ENCODE data around the gene SPOCK2. TPM values are rescaled to one million over a fixed set of nuclear protein-coding genes. Genes with fewer than 3 reads are reported as not detected.

Gene SPOCK2
- total and polyA plus RNA-seq, 2 of the 4 experiments (the other 2 are of a cell fraction), result 0.02 TPM; not detected in 1

DNA sequence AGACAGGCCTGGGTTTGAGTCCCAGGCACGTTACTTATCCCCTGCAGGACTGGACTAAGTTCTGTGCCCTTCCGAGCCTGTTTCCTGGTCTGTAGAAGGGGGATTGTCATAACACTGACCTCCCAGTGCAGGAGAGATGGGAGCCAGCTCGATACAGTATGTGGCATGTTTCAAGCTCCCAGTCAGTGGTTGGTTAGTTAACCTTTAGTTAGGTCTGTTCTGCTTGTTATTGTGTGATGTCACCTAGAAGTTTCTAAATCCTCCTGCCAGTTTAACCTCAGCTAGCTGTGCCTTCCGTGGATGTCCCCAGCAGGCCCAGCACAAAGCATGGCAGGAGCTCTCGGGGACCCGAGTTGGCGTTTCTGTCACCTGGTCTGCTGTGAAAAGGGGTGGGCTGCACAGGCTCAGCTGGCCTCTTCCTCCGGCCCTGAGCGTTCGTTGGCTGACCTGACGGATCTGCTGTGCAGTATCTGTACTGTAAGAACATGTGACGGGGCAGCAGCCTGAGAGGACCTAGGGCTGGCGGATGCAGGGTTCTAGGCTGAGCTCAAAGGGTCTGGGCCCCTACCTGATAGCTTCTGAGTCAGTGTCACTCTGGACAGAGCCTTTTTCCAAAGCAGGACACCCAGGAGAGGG is 53.0 kb downstream of the SPOCK2 start:
- no peak overlapping the region for H3K4ac ChIP-seq (ENCODE audit: low read depth, low read length)
- H4K8ac ChIP-seq (ENCODE audit: low read depth in 2 of 2, low read length in 2 of 2), result no peak overlapping the region
- H3K18ac ChIP-seq (ENCODE audit: low read depth, low read length), result no peak overlapping the region
- H3K56ac ChIP-seq (ENCODE audit: extremely low read depth, insufficient read depth, low read length), result no peak overlapping the region
- no peak overlapping the region for H2BK20ac ChIP-seq (ENCODE audit: low read depth, low read length)
- no peak overlapping the region for H2AK9ac ChIP-seq (replicated peaks; ENCODE audit: low read depth, low read length, poor library complexity)
- H3K9me1 ChIP-seq (ENCODE audit: insufficient read depth, low read length), result no peaks in the 10 kb centered on the region
- 82% methylated on average over 6 of the region's 13 CpGs; no CpG with 5 or more reads in 1 of the 2 experiments for WGBS, 2 experiments (ENCODE audit: extremely low coverage in 2 of 2, insufficient read length in 1 of 2)
- TF ChIP-seq, protein P1, sequence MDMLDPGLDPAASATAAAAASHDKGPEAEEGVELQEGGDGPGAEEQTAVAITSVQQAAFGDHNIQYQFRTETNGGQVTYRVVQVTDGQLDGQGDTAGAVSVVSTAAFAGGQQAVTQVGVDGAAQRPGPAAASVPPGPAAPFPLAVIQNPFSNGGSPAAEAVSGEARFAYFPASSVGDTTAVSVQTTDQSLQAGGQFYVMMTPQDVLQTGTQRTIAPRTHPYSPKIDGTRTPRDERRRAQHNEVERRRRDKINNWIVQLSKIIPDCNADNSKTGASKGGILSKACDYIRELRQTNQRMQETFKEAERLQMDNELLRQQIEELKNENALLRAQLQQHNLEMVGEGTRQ (IDR thresholded peaks at IDR 0.05; ENCODE audit: low read depth, low read length), result no peak
- TF ChIP-seq MAZ (IDR thresholded peaks at IDR 0.05; ENCODE audit: borderline replicate concordance, low read depth, low read length) (no peak), RFX5 (IDR thresholded peaks at IDR 0.05; ENCODE audit: low read depth, low read length) (no peak), SMC3 (IDR thresholded peaks at IDR 0.05; ENCODE audit: low read depth, low read length) (no peak), BHLHE40 (IDR thresholded peaks at IDR 0.05; ENCODE audit: low read depth, low read length) (no peak), RAD21 (IDR thresholded peaks at IDR 0.05; ENCODE audit: low read length) (no peak), CEBPB (IDR thresholded peaks at IDR 0.05; ENCODE audit: low read depth, low read length) (no peak), FOS (IDR thresholded peaks at IDR 0.05; ENCODE audit: low read depth, low read length) (no peak), CHD1 (IDR thresholded peaks at IDR 0.05; ENCODE audit: low read depth, low read length) (no peak), MAFK (IDR thresholded peaks at IDR 0.05; ENCODE audit: low read depth, low read length) (no peak), MXI1 (IDR thresholded peaks at IDR 0.05; ENCODE audit: borderline replicate concordance, low read depth, low read length) (no peak), POLR2A (IDR thresholded peaks at IDR 0.05; ENCODE audit: low read depth, low read length) (no peak), NFE2L2 (IDR thresholded peaks at IDR 0.05; ENCODE audit: low read depth, low read length) (no peak), RCOR1 (IDR thresholded peaks at IDR 0.05; ENCODE audit: insufficient replicate concordance, low read length) (no peak)
- TF ChIP-seq, protein P2, sequence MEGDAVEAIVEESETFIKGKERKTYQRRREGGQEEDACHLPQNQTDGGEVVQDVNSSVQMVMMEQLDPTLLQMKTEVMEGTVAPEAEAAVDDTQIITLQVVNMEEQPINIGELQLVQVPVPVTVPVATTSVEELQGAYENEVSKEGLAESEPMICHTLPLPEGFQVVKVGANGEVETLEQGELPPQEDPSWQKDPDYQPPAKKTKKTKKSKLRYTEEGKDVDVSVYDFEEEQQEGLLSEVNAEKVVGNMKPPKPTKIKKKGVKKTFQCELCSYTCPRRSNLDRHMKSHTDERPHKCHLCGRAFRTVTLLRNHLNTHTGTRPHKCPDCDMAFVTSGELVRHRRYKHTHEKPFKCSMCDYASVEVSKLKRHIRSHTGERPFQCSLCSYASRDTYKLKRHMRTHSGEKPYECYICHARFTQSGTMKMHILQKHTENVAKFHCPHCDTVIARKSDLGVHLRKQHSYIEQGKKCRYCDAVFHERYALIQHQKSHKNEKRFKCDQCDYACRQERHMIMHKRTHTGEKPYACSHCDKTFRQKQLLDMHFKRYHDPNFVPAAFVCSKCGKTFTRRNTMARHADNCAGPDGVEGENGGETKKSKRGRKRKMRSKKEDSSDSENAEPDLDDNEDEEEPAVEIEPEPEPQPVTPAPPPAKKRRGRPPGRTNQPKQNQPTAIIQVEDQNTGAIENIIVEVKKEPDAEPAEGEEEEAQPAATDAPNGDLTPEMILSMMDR (conservative IDR thresholded peaks at IDR 0.05; ENCODE audit: low read depth, low read length), result no peak
- TF ChIP-seq, protein P3, sequence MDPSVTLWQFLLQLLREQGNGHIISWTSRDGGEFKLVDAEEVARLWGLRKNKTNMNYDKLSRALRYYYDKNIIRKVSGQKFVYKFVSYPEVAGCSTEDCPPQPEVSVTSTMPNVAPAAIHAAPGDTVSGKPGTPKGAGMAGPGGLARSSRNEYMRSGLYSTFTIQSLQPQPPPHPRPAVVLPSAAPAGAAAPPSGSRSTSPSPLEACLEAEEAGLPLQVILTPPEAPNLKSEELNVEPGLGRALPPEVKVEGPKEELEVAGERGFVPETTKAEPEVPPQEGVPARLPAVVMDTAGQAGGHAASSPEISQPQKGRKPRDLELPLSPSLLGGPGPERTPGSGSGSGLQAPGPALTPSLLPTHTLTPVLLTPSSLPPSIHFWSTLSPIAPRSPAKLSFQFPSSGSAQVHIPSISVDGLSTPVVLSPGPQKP (IDR thresholded peaks at IDR 0.05; ENCODE audit: borderline replicate concordance, low read depth, low read length), result no peak
- ChIA-PET CTCF (interaction anchor here (0.7 kb wide), 1 partner anchor 10 kb away, joined by 3 read pairs; no protein-coding TSS in a partner anchor), POLR2A (ENCODE audit: unreplicated experiment) (no interaction called here)
- H4K20me1 ChIP-seq (ENCODE audit: insufficient read depth, low read length), result no peaks in the 10 kb centered on the region
- no peak overlapping the region for H4K91ac ChIP-seq (ENCODE audit: insufficient read depth, low read depth, low read length)
- H3K4me3 ChIP-seq (ENCODE audit: insufficient read depth, low read depth, low read length), result no peak overlapping the region
- peaks cover 27% of the 10 kb centered on the region for H3K27me3 ChIP-seq (ENCODE audit: control insufficient read depth, insufficient read depth, low read length)
- H3K27ac ChIP-seq (ENCODE audit: insufficient read depth, low read length), result no peak overlapping the region
- H3K14ac ChIP-seq (replicated peaks; ENCODE audit: low read depth, low read length), result no peak overlapping the region
- H3K79me1 ChIP-seq (ENCODE audit: low read depth in 1 of 2, low read length in 2 of 2), result no peaks in the 10 kb centered on the region
- H4K5ac ChIP-seq (ENCODE audit: low read depth, low read length), result no peak overlapping the region
- dilution Hi-C loops (cut with HindIII; ENCODE audit: low sequenced_read_pairs, unreplicated experiment), result no loop called here
- H3K23ac ChIP-seq (ENCODE audit: low read depth, low read length), result no peak overlapping the region
- H2BK15ac ChIP-seq (ENCODE audit: low read depth, low read length), result no peak overlapping the region
- no peaks in the 10 kb centered on the region for H3K36me3 ChIP-seq (ENCODE audit: control insufficient read depth, insufficient read depth, low read length)
- H2AK5ac ChIP-seq (ENCODE audit: low read depth, low read length), result no peak overlapping the region
- no peak overlapping the region for H2AFZ ChIP-seq (replicated peaks; ENCODE audit: low read length, poor library complexity)
- no TSS peak for BruUV-seq (replicated peaks)
- in situ Hi-C loops (cut with MboI; ENCODE audit: low sequenced_read_pairs), result no loop called here
- H3K4me2 ChIP-seq (ENCODE audit: low read depth, low read length), result no peak overlapping the region
- H3K9me3 ChIP-seq (ENCODE audit: control insufficient read depth, insufficient read depth, low read length), result no peaks in the 10 kb centered on the region
- intact Hi-C loops (cut with micrococcal nuclease), result no loop called here
- no peak overlapping the region for H2BK120ac ChIP-seq (ENCODE audit: low read depth, low read length)
- no peak for DNase-seq
- no peak overlapping the region for H3K9ac ChIP-seq (ENCODE audit: low read depth, low read length)
- H3K4me1 ChIP-seq (ENCODE audit: control insufficient read depth, insufficient read depth, low read length), result peaks cover 3% of the 10 kb centered on the region
- no peak overlapping the region for H2BK5ac ChIP-seq (ENCODE audit: low read depth, low read length, poor library complexity, severe bottlenecking)
- no peak for ATAC-seq (ENCODE audit: low read depth)
